Measurements from ENCODE around the gene CFAP97. TPM values are rescaled to one million over a fixed set of nuclear protein-coding genes. Genes with fewer than 3 reads are reported as not detected.

CFAP97 gene
- total and polyA plus RNA-seq, 9 of the 15 experiments (the other 6 are each of a cell fraction or from before 2014, with no cell fraction given) = 17.3 to 57.8 (median 44.4) TPM

DNA sequence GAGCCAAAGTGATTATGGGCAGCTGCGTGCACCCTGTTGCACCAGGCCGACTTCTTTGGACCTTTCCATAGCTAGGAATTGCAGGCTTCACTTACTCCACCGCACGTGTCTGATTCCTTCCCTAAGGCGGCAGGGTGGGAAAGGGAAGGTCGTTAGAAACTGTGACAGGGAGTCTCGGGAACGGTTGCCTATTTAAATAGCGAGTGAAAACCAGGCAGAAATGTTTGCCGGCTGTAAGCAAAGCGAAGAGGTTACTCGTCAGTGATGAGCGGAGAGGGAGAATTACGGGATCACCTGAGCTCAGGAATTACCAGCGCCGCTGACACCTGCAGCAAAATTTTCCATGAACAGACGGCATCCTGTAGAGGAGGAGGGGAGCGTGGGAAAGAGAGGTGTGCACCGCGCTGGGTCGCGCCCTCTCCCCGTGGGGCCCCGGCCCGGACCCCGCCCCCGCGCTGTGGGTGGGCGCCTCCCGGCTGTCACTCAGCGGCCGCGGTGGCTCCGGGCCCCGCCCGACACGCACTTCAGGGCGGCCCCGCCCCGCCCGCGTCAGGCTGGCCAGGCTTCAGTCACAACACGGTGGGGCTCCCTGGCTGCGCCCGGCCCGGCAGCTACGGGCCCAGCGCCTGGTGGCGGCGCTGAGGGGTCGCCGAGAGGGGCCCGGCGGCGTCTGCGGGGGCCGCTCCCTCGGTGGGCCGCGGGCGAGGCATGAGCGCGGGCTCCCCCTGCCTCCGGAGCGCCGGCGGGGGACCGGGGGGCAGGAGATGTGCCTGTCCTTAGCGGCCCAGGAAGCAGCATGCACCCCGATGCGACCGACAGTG is 5.4 kb upstream of the CFAP97 start, which contains the start of gene SNX25 (continued):
- TF ChIP-seq, protein P1, sequence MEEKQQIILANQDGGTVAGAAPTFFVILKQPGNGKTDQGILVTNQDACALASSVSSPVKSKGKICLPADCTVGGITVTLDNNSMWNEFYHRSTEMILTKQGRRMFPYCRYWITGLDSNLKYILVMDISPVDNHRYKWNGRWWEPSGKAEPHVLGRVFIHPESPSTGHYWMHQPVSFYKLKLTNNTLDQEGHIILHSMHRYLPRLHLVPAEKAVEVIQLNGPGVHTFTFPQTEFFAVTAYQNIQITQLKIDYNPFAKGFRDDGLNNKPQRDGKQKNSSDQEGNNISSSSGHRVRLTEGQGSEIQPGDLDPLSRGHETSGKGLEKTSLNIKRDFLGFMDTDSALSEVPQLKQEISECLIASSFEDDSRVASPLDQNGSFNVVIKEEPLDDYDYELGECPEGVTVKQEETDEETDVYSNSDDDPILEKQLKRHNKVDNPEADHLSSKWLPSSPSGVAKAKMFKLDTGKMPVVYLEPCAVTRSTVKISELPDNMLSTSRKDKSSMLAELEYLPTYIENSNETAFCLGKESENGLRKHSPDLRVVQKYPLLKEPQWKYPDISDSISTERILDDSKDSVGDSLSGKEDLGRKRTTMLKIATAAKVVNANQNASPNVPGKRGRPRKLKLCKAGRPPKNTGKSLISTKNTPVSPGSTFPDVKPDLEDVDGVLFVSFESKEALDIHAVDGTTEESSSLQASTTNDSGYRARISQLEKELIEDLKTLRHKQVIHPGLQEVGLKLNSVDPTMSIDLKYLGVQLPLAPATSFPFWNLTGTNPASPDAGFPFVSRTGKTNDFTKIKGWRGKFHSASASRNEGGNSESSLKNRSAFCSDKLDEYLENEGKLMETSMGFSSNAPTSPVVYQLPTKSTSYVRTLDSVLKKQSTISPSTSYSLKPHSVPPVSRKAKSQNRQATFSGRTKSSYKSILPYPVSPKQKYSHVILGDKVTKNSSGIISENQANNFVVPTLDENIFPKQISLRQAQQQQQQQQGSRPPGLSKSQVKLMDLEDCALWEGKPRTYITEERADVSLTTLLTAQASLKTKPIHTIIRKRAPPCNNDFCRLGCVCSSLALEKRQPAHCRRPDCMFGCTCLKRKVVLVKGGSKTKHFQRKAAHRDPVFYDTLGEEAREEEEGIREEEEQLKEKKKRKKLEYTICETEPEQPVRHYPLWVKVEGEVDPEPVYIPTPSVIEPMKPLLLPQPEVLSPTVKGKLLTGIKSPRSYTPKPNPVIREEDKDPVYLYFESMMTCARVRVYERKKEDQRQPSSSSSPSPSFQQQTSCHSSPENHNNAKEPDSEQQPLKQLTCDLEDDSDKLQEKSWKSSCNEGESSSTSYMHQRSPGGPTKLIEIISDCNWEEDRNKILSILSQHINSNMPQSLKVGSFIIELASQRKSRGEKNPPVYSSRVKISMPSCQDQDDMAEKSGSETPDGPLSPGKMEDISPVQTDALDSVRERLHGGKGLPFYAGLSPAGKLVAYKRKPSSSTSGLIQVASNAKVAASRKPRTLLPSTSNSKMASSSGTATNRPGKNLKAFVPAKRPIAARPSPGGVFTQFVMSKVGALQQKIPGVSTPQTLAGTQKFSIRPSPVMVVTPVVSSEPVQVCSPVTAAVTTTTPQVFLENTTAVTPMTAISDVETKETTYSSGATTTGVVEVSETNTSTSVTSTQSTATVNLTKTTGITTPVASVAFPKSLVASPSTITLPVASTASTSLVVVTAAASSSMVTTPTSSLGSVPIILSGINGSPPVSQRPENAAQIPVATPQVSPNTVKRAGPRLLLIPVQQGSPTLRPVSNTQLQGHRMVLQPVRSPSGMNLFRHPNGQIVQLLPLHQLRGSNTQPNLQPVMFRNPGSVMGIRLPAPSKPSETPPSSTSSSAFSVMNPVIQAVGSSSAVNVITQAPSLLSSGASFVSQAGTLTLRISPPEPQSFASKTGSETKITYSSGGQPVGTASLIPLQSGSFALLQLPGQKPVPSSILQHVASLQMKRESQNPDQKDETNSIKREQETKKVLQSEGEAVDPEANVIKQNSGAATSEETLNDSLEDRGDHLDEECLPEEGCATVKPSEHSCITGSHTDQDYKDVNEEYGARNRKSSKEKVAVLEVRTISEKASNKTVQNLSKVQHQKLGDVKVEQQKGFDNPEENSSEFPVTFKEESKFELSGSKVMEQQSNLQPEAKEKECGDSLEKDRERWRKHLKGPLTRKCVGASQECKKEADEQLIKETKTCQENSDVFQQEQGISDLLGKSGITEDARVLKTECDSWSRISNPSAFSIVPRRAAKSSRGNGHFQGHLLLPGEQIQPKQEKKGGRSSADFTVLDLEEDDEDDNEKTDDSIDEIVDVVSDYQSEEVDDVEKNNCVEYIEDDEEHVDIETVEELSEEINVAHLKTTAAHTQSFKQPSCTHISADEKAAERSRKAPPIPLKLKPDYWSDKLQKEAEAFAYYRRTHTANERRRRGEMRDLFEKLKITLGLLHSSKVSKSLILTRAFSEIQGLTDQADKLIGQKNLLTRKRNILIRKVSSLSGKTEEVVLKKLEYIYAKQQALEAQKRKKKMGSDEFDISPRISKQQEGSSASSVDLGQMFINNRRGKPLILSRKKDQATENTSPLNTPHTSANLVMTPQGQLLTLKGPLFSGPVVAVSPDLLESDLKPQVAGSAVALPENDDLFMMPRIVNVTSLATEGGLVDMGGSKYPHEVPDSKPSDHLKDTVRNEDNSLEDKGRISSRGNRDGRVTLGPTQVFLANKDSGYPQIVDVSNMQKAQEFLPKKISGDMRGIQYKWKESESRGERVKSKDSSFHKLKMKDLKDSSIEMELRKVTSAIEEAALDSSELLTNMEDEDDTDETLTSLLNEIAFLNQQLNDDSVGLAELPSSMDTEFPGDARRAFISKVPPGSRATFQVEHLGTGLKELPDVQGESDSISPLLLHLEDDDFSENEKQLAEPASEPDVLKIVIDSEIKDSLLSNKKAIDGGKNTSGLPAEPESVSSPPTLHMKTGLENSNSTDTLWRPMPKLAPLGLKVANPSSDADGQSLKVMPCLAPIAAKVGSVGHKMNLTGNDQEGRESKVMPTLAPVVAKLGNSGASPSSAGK (IDR thresholded peaks at IDR 0.05) = no peak; the same call in 1 of the 2 replicates
- TF ChIP-seq RAD21 (CRISPR knock-in tag; conservative IDR thresholded peaks at IDR 0.05 in 1 of 2, IDR thresholded peaks at IDR 0.05 in 1 of 2) (peak in 1 of 2 experiments; percentile 25; a peak in 2 of 4 replicates), STAG1 (CRISPR knock-in tag; IDR thresholded peaks at IDR 0.05; ENCODE audit: borderline replicate concordance) (no peak), MTA3 (IDR thresholded peaks at IDR 0.05; ENCODE audit: borderline replicate concordance) (peak; percentile 74), KLF1 (tag; IDR thresholded peaks at IDR 0.05) (peak; percentile 53; the same call in 1 of the 2 replicates), RBM17 (IDR thresholded peaks at IDR 0.05; ENCODE audit: borderline replicate concordance, low read depth, low read length) (no peak), ATF1 (CRISPR knock-in tag; IDR thresholded peaks at IDR 0.05) (no peak), ATF1 (tag; IDR thresholded peaks at IDR 0.05) (peak; percentile 50; the same call in 1 of the 2 replicates)
- TF ChIP-seq, protein P2, sequence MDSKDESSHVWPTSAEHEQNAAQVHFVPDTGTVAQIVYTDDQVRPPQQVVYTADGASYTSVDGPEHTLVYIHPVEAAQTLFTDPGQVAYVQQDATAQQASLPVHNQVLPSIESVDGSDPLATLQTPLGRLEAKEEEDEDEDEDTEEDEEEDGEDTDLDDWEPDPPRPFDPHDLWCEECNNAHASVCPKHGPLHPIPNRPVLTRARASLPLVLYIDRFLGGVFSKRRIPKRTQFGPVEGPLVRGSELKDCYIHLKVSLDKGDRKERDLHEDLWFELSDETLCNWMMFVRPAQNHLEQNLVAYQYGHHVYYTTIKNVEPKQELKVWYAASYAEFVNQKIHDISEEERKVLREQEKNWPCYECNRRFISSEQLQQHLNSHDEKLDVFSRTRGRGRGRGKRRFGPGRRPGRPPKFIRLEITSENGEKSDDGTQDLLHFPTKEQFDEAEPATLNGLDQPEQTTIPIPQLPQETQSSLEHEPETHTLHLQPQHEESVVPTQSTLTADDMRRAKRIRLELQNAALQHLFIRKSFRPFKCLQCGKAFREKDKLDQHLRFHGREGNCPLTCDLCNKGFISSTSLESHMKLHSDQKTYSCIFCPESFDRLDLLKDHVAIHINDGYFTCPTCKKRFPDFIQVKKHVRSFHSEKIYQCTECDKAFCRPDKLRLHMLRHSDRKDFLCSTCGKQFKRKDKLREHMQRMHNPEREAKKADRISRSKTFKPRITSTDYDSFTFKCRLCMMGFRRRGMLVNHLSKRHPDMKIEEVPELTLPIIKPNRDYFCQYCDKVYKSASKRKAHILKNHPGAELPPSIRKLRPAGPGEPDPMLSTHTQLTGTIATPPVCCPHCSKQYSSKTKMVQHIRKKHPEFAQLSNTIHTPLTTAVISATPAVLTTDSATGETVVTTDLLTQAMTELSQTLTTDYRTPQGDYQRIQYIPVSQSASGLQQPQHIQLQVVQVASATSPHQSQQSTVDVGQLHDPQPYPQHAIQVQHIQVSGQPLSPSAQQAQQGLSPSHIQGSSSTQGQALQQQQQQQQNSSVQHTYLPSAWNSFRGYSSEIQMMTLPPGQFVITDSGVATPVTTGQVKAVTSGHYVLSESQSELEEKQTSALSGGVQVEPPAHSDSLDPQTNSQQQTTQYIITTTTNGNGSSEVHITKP (IDR thresholded peaks at IDR 0.05; ENCODE audit: partially characterized antibody) = peak; percentile 6
- TF ChIP-seq, protein P3, sequence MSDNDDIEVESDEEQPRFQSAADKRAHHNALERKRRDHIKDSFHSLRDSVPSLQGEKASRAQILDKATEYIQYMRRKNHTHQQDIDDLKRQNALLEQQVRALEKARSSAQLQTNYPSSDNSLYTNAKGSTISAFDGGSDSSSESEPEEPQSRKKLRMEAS (CRISPR knock-in tag; IDR thresholded peaks at IDR 0.05) = peak; percentile 47; the same call in 1 of the 2 replicates
